Endothelial cell (in vitro differentiated cells): ENCODE data around the gene GATB. TPM values are rescaled to one million over a fixed set of nuclear protein-coding genes. Genes with fewer than 3 reads are reported as not detected.

ENCODE experiments used
- DNase-seq: peaks from one replicate; pipeline ENCODE4 v3.0.0; 2021; ENCODE audit warnings: low spot score
- H3K27ac Mint-ChIP-seq: one replicate; pipeline ENCODE4 v1.8.0; 2021; ENCODE audit warnings: mixed read lengths, inconsistent platforms; ENCODE audit not compliant: unreplicated experiment
- H3K27me3 Mint-ChIP-seq: one replicate; pipeline ENCODE4 v1.8.0; 2021; ENCODE audit warnings: mild to moderate bottlenecking, moderate library complexity, mixed read lengths, inconsistent platforms; ENCODE audit not compliant: unreplicated experiment
- H3K36me3 Mint-ChIP-seq: one replicate; pipeline ENCODE4 v1.8.0; 2021; ENCODE audit warnings: mild to moderate bottlenecking, low read depth, mixed read lengths, inconsistent platforms; ENCODE audit not compliant: unreplicated experiment
- H3K4me1 Mint-ChIP-seq: one replicate; pipeline ENCODE4 v1.8.0; 2021; ENCODE audit warnings: mild to moderate bottlenecking, mixed read lengths, inconsistent platforms; ENCODE audit not compliant: unreplicated experiment
- H3K4me3 Mint-ChIP-seq: one replicate; pipeline ENCODE4 v1.8.0; 2021; ENCODE audit warnings: mild to moderate bottlenecking, mixed read lengths, inconsistent platforms; ENCODE audit not compliant: unreplicated experiment
- H3K9me3 Mint-ChIP-seq: one replicate; pipeline ENCODE4 v1.8.0; 2021; ENCODE audit warnings: mixed read lengths, inconsistent platforms; ENCODE audit not compliant: unreplicated experiment
- total RNA-seq: library from RNA; stranded (reverse); fragmentation: NEBNext Ultra II Directional; extraction: Animal tissue kit (Norgen Biotek cat#: 25700); gene quantifications from one replicate; pipeline ENCODE4 v1.2.1, GENCODE V29; 2021; ENCODE audit not compliant: unreplicated experiment
- TF ChIP-seq, protein P1 (sequence below): fragments of 200-600 bp; sonication (generic); IDR thresholded peaks from one replicate; pipeline ENCODE4 v1.5.0; 2021; ENCODE audit warnings: antibody characterized with exemption; ENCODE audit not compliant: unreplicated experiment

GATB gene
- total RNA-seq, 1 donor from 2014 or later = 16.6 TPM

DNA sequence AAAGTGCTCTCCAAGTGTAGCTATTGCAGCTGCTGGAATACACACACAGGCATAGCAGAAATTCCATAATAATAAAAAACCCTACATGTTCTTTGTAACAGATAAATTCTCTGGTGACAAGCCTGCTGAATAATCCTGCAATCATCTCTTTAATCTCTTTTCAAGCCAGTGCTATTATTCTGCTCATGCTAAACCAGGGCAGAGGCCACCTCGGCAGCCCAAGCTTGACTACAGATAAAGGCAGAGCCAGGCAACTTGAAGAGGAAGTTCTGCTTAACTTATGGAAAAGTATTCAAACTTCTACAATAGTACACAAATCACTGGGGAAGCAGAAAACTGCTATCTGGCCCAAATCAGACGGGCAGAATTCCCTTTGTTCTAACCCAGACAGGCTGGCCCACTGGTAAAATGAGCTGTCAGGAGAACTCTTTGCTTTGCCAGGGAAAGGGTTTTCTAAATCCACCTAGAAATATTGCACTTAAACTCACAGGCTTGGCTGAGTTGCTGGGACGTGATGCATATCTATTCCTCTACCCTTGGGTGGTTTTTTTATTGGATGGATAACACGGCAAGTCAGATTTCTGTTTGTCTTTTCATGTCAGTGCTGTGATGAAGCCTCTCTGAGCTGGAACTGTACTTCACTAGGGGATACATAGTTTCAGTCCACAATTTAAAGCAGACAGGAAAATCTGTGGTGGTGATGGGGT, 70.5 kb downstream of the GATB start:
- Mint-ChIP-seq H3K27me3 (peaks cover 3% of the 10 kb centered on the region), H3K4me3 (no peak overlapping the region), H3K36me3 (peaks cover 9% of the 10 kb centered on the region), H3K9me3 (no peaks in the 10 kb centered on the region), H3K4me1 (peaks cover 47% of the 10 kb centered on the region), H3K27ac (peak overlapping the region; percentile 61)
- TF ChIP-seq, protein P1, sequence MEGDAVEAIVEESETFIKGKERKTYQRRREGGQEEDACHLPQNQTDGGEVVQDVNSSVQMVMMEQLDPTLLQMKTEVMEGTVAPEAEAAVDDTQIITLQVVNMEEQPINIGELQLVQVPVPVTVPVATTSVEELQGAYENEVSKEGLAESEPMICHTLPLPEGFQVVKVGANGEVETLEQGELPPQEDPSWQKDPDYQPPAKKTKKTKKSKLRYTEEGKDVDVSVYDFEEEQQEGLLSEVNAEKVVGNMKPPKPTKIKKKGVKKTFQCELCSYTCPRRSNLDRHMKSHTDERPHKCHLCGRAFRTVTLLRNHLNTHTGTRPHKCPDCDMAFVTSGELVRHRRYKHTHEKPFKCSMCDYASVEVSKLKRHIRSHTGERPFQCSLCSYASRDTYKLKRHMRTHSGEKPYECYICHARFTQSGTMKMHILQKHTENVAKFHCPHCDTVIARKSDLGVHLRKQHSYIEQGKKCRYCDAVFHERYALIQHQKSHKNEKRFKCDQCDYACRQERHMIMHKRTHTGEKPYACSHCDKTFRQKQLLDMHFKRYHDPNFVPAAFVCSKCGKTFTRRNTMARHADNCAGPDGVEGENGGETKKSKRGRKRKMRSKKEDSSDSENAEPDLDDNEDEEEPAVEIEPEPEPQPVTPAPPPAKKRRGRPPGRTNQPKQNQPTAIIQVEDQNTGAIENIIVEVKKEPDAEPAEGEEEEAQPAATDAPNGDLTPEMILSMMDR = no peak
- no peak for DNase-seq

DNA sequence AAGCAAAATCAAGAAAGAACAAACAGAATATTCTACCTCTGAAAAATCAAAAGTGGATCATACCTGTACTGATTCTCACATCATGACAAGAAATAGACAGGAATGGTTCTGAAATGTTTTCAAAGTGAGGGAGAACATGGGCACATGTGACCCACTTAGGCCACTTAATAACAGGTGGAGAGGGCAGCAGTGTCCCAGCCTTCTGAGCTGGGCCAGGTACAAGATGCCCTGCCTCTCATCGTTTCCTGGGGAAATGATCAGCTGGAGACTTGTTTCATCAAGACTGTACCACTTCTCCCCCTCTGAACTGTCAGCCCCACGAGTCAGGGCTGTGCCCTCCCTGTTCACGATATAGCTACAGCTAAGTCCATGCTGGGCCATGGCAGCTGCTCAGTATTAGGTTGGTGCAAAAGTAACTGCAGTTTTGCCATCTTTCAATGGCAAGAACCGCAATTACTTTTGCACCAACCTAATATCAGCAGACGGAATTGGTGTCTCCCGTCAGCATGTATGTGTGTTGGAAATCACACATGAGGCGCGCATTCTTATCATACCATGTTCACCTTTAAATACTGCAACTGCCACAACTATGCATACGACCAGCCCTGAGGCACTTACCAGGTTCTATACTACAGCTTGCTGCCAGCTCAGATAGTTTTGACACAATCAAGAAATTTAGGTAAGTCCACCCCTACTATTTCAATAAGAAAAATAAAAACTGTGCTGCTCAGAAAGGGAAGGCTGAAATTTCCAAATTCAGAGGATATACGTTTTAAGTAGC, 71.4 kb downstream of the GATB start:
- Mint-ChIP-seq H3K4me3 (no peak overlapping the region), H3K27me3 (peaks cover 3% of the 10 kb centered on the region), H3K4me1 (peaks cover 47% of the 10 kb centered on the region), H3K27ac (no peak overlapping the region), H3K9me3 (no peaks in the 10 kb centered on the region), H3K36me3 (peaks cover 10% of the 10 kb centered on the region)
- TF ChIP-seq, protein P1 = no peak
- DNase-seq = no peak

DNA sequence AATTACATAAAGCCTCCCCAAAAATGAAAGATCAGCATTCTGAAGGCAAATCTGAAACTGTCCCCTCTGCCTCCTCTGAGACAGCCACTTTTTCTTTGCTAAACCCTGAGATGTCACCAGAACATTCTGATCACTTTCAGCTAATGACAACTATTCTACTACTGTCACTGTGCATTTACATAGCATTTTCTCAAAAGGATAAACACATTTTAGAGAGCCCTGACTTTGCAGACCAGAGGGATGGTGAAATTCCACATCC, 72.1 kb downstream of the GATB start:
- Mint-ChIP-seq H3K4me1 (peaks cover 46% of the 10 kb centered on the region), H3K4me3 (no peak overlapping the region), H3K36me3 (peaks cover 11% of the 10 kb centered on the region), H3K27me3 (peaks cover 3% of the 10 kb centered on the region), H3K9me3 (no peaks in the 10 kb centered on the region), H3K27ac (no peak overlapping the region)
- DNase-seq = no peak
- TF ChIP-seq, protein P1 = no peak

DNA sequence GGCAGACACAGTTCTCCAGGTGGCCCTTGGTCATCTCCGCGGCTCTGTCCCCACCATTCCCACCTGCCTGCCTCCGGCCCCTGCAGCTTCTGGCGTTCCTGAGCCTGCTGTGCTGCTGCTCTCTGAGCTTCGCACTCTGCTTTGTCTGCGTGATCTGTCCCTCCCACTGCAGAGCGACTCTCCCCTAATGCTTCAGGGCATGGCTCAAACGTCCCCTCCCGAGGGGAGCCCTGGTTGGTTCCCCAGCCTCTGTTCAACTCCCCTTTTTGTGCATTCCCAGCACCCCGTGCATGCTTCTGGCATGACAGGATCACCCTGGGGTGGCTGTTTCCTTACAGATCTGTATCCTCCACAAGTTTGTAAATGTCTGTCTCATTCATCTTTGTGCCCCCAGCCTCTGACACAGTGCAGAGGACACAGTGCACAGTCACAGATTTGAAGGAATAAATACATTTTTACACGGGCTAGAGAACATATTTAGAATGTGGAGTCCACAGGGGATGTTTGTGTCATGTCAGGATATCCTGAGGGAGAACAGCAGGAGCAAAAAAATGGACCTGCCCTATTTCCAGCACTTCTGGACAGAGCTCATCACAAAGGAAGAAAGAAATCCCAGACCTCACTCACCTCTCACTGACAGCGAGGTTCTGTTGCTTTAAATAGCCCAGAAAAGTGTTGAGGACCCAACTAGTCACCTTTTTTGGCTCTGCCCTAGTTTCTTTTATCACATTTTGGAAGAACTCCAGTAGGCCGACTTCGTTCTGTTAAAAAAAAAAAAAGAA, 72.6 kb downstream of the GATB start:
- no peak for DNase-seq
- no peak overlapping the region for H3K4me3 Mint-ChIP-seq
- peaks cover 41% of the 10 kb centered on the region for H3K4me1 Mint-ChIP-seq
- H3K9me3 Mint-ChIP-seq = no peaks in the 10 kb centered on the region
- TF ChIP-seq, protein P1 = no peak
- peaks cover 4% of the 10 kb centered on the region for H3K27me3 Mint-ChIP-seq
- H3K27ac Mint-ChIP-seq = peak overlapping the region; percentile 15
- H3K36me3 Mint-ChIP-seq = peaks cover 16% of the 10 kb centered on the region
